Measurements from ENCODE around the gene FARP1.

GRCh38 chr13:98240135-98240534, 97.2 kb downstream of the FARP1 start:
- TF ChIP-seq HDAC6 (IDR thresholded peaks at IDR 0.05; ENCODE audit: unreplicated experiment) (no peak), NR2C2 (IDR thresholded peaks at IDR 0.05; ENCODE audit: borderline replicate concordance, control insufficient read depth, insufficient read length, low read depth) (no peak), KAT2A (conservative IDR thresholded peaks at IDR 0.05; ENCODE audit: control insufficient read depth, low read depth, low read length) (no peak), MTA2 (IDR thresholded peaks at IDR 0.05; ENCODE audit: low read depth) (no peak), CTCF (IDR thresholded peaks at IDR 0.05 in 2 of 3, conservative IDR thresholded peaks at IDR 0.05 in 1 of 3; ENCODE audit: control insufficient read depth in 2 of 3, extremely low read depth in 1 of 3, insufficient read depth in 1 of 3, low read depth in 3 of 3, low read length in 3 of 3) (no peak), ZSCAN29 (IDR thresholded peaks at IDR 0.05) (no peak), USF1 (IDR thresholded peaks at IDR 0.05; ENCODE audit: borderline replicate concordance, extremely low read length, insufficient read depth, low read depth, low read length) (no peak), ATF3 (IDR thresholded peaks at IDR 0.05; ENCODE audit: borderline replicate concordance, extremely low read depth, low read depth, low read length) (no peak), NR2C1 (IDR thresholded peaks at IDR 0.05) (no peak), ZBTB4 (CRISPR knock-in tag; IDR thresholded peaks at IDR 0.05) (no peak), ZZZ3 (IDR thresholded peaks at IDR 0.05; ENCODE audit: control insufficient read depth, insufficient read length, low read depth) (no peak), CHD4 (IDR thresholded peaks at IDR 0.05) (no peak), POLR2AphosphoS5 (IDR thresholded peaks at IDR 0.05; ENCODE audit: low read length) (no peak)
